MCF 10A (cell line): ENCODE measurements around the gene EHD2. TPM values are rescaled to one million over a fixed set of nuclear protein-coding genes. Genes with fewer than 3 reads are reported as not detected.

ENCODE experiments used
- BruUV-seq: library from RNA; stranded (reverse); fragments of 400-500 nt; replicated peaks from 2 replicates; lab custom pipeline; 2021; lab: Mats Ljungman, UMichigan
- CTCF ChIA-PET: fragments of 300-600 bp; sonication (Branson Sonifier 250); formaldehyde crosslinking; extraction: SDS; loops from one replicate; lab custom pipeline; 2021; ENCODE audit warnings: antibody characterized with exemption, inconsistent platforms; lab: Yijun Ruan, JAX
- POLR2A ChIA-PET: fragments of 300-600, 350-650 bp; sonication (Branson Sonifier 250); formaldehyde crosslinking; extraction: SDS; loops from one replicate; lab custom pipeline; 2020; ENCODE audit warnings: antibody characterized with exemption, inconsistent platforms; lab: Yijun Ruan, JAX
- DNase-seq: peaks from one replicate; pipeline ENCODE4 v3.0.0-alpha.2; 2018; ENCODE audit not compliant: unreplicated experiment
- H3K27ac Mint-ChIP-seq: one replicate; pipeline ENCODE4 v1.8.0; 2022; ENCODE audit warnings: mild to moderate bottlenecking, low read depth, mixed read lengths; ENCODE audit not compliant: unreplicated experiment
- H3K27me3 Mint-ChIP-seq: one replicate; pipeline ENCODE4 v1.8.0; 2022; ENCODE audit warnings: mixed read lengths; ENCODE audit not compliant: insufficient read depth, unreplicated experiment
- H3K36me3 Mint-ChIP-seq: one replicate; pipeline ENCODE4 v1.8.0; 2022; ENCODE audit warnings: mild to moderate bottlenecking, moderate library complexity, mixed read lengths; ENCODE audit not compliant: insufficient read depth, unreplicated experiment
- H3K4me1 Mint-ChIP-seq: one replicate; pipeline ENCODE4 v1.8.0; 2022; ENCODE audit warnings: mixed read lengths; ENCODE audit not compliant: insufficient read depth, unreplicated experiment
- H3K4me3 Mint-ChIP-seq: one replicate; pipeline ENCODE4 v1.8.0; 2022; ENCODE audit warnings: mild to moderate bottlenecking, moderate library complexity, mixed read lengths; ENCODE audit not compliant: unreplicated experiment
- H3K9me3 Mint-ChIP-seq: one replicate; pipeline ENCODE4 v1.8.0; 2022; ENCODE audit warnings: mixed read lengths; ENCODE audit not compliant: unreplicated experiment
- CTCF ChIP-seq: fragments of 200-600 bp; IDR thresholded peaks from one replicate; pipeline ENCODE4 v1.8.0; 2022; ENCODE audit warnings: antibody characterized with exemption, mild to moderate bottlenecking; ENCODE audit not compliant: unreplicated experiment
- intact Hi-C: fragments of 100-400 bp; cut with micrococcal nuclease; formaldehyde crosslinking; loops from 2 replicates; pipeline ENCODE4 v1.14.1; 2022
- total RNA-seq: library from RNA; stranded (reverse); gene quantifications from 2 replicates; pipeline ENCODE4 v1.2.3, GENCODE V29; 2022

The EHD2 gene
- total RNA-seq, 1 experiment from 2014 or later = 88.8 TPM

DNA sequence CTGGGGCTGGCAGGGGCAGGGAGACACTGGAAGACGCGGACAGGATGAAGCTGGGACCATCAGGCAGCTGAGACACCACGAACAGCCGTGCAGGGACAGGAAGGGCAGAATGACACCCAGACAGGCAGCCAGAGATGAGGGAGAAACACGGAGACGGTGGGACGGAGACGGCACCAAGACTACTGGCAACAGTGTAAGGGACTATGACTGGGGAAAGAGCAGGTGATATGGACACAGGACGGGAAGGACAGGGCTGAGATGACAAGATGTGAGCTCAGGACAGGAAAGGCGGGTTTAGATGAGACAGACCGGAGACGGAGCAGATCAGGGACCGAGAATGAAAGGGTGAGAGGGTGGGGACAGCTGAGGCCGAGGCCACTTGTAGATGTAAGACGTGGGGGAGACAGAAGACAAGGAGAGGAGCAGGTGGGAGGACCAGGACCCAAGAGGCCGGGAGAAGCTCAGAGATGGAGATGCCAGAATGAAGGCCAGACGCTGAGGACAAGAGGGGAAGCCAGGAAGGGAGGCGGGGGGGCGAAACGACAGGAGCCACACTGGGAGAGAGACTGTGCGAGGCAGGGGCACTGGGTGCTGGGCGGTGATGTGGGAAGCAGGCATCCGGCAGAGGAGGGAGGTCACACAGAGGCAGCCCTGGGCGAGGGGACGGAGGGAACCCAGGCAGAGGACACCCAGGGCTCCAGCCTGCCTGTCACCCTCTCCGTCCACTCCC, 17.5 kb upstream of the EHD2 start:
- Mint-ChIP-seq H3K27me3 (no peaks in the 10 kb centered on the region), H3K4me1 (no peaks in the 10 kb centered on the region), H3K9me3 (no peaks in the 10 kb centered on the region), H3K4me3 (no peak overlapping the region), H3K36me3 (peaks cover 42% of the 10 kb centered on the region), H3K27ac (no peak overlapping the region)
- CTCF ChIA-PET = interaction anchor here (0.5 to 8.2 kb wide), 7 partner anchors 11 to 267 kb away, joined by 3 to 92 read pairs (median 3); no protein-coding TSS in a partner anchor
- no peak for DNase-seq
- POLR2A ChIA-PET = interaction anchor here (0.6 to 0.9 kb wide), 2 partner anchors 56 to 184 kb away, joined by 3 read pairs; no protein-coding TSS in a partner anchor
- intact Hi-C loops = no loop called here
- TF ChIP-seq CTCF = no peak
- BruUV-seq = no TSS peak

DNA sequence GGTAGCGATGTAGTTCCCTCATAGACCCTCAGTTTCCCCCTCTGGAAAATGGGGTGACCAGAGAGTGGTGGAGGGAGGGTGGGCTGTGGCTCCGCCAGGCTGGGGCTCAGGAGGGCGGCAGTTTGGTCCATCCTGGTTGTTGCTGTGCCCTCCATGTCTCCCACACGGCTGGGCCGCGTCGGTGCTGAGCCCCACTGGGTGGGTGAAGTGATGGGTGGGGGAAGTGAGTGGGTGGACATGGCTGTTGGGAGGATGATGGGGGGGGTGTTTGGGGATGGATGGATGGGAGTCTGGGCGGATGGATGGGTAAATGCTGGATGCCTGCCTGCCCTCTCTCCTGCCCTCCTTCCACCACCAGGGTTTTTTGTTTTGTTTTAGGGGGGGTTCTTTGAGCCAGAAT, 16.6 kb upstream of the EHD2 start:
- no peak for DNase-seq
- no peaks in the 10 kb centered on the region for H3K4me1 Mint-ChIP-seq
- POLR2A ChIA-PET = interaction anchor here (1.0 kb wide), 1 partner anchor 258 kb away, joined by 3 read pairs; no protein-coding TSS in a partner anchor
- BruUV-seq = no TSS peak
- no peak for TF ChIP-seq CTCF
- no peaks in the 10 kb centered on the region for H3K9me3 Mint-ChIP-seq
- intact Hi-C loops = no loop called here
- H3K27ac Mint-ChIP-seq = no peak overlapping the region
- H3K4me3 Mint-ChIP-seq = no peak overlapping the region
- CTCF ChIA-PET = interaction anchor here (0.6 to 8.2 kb wide), 6 partner anchors 9 to 261 kb away, joined by 3 to 92 read pairs (median 4); no protein-coding TSS in a partner anchor
- no peaks in the 10 kb centered on the region for H3K27me3 Mint-ChIP-seq
- H3K36me3 Mint-ChIP-seq = peaks cover 51% of the 10 kb centered on the region

- H3K4me3 Mint-ChIP-seq = no peak overlapping the region
- H3K36me3 Mint-ChIP-seq = peaks cover 53% of the 10 kb centered on the region
- TF ChIP-seq CTCF = peak; percentile 99
- intact Hi-C loops = loop anchor here (1.0 to 2.0 kb wide), 3 partner anchors 89 to 262 kb away; partner anchors contain the start of genes BICRA and NAPA
- peak; percentile 89 for DNase-seq
- no peak overlapping the region for H3K27ac Mint-ChIP-seq
- no peaks in the 10 kb centered on the region for H3K9me3 Mint-ChIP-seq
- ChIA-PET POLR2A (interaction anchor here (1.0 to 1.1 kb wide), 4 partner anchors 14 to 261 kb away, joined by 3 to 5 read pairs (median 4); no protein-coding TSS in a partner anchor), CTCF (interaction anchor here (0.6 to 8.2 kb wide), 13 partner anchors 10 to 270 kb away, joined by 3 to 92 read pairs (median 4); no protein-coding TSS in a partner anchor)
- no TSS peak for BruUV-seq
- no peaks in the 10 kb centered on the region for H3K4me1 Mint-ChIP-seq
- H3K27me3 Mint-ChIP-seq = no peaks in the 10 kb centered on the region
These were observed 15.2 kb upstream of the EHD2 start for GRCh38 chr19:47697863-47698609.
